Kidney glomerular epithelial cell (primary cell): Measurements from ENCODE around the gene DMWD.

Experiments
- DNase-seq: peaks from one replicate; lab custom pipeline; 2025; lab: John Stamatoyannopoulos, UW

Gene DMWD

GRCh38 chr19:45792470-45793177, at the start of gene DMWD:
Gene DMWD, minus strand, starts transcription at chr19:45792845. Its CDS starts 89 bp downstream, at chr19:45792756.
- peak; percentile 98 for DNase-seq

GRCh38 chr19:45842198-45842597, 49.6 kb upstream of the DMWD start:
- DNase-seq, result no peak

- DNase-seq, result no peak
Observed at GRCh38 chr19:45834970-45835369, 42.3 kb upstream of the DMWD start.

- DNase-seq, result no peak
Observed at GRCh38 chr19:45828945-45829344, 36.3 kb upstream of the DMWD start.

GRCh38 chr19:45828523-45828922, 35.9 kb upstream of the DMWD start:
- DNase-seq, result no peak

GRCh38 chr19:45827459-45828093, 34.9 kb upstream of the DMWD start:
- no peak for DNase-seq

- no peak for DNase-seq
Observed at GRCh38 chr19:45826934-45827333, 34.3 kb upstream of the DMWD start.

- no peak for DNase-seq
Observed at GRCh38 chr19:45825917-45826893, 33.6 kb upstream of the DMWD start.

- no peak for DNase-seq
Observed at GRCh38 chr19:45825263-45825605, 32.6 kb upstream of the DMWD start.

- DNase-seq, result no peak
Observed at GRCh38 chr19:45824531-45825262, 32.1 kb upstream of the DMWD start.

- no peak for DNase-seq
Observed at GRCh38 chr19:45824041-45824471, 31.4 kb upstream of the DMWD start.

- DNase-seq, result no peak
Observed at GRCh38 chr19:45823182-45823581, 30.5 kb upstream of the DMWD start.

GRCh38 chr19:45822716-45823115, 30.1 kb upstream of the DMWD start:
- DNase-seq, result no peak

GRCh38 chr19:45821570-45821969, 28.9 kb upstream of the DMWD start:
- DNase-seq, result no peak

- DNase-seq, result no peak
Observed at GRCh38 chr19:45821103-45821521, 28.5 kb upstream of the DMWD start.

GRCh38 chr19:45820413-45821102, 27.9 kb upstream of the DMWD start:
- no peak for DNase-seq

- DNase-seq, result no peak
Observed at GRCh38 chr19:45819769-45820168, 27.1 kb upstream of the DMWD start.

GRCh38 chr19:45817725-45818301, 25.2 kb upstream of the DMWD start:
- DNase-seq, result no peak

- peak; percentile 94 for DNase-seq
Observed at GRCh38 chr19:45817010-45817724, 24.5 kb upstream of the DMWD start.
